GM19467 (cell line): ENCODE results near the gene SPATA31C2.
"Not testable (repeated sequence)": the region's sequence is repeated elsewhere in the genome, so short reads cannot be mapped to it uniquely, and the experiment has no call there.

Source experiments
- ATAC-seq: cut with Tn5 transposase; IDR thresholded peaks from one replicate; pipeline ENCODE4 v1.9.1; 2021; ENCODE audit warnings: mild to moderate bottlenecking, moderate library complexity; ENCODE audit not compliant: unreplicated experiment

SPATA31C2 gene

DNA sequence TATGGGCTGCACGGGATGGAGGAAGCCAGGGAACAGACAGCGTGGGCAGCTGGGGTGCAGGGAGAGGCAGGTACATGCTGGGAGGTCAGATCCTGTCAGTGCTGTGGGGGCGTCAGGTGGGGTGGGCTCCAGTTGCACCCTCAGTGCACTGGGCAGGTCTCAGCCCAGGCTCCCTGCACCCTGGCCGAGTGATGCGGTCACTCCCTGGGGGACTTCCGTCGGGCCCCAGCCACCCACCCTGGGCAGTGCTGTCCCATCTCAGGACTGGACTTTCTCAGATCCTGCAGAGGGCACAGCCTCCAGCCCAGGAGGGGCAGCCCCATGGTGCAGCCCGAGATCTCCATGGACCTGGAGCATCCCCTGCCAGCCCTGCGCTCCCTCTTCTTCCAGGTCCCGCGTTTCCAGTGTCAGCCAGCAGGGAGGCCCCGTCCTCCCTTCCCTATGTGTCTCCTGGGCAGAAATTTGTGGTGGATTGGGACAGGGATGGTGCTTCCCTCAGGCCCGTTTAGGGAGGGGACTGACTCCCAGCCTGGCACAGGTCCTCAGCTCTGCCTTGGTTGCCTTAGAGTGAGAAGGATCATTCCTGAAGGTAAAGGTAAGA is 10.5 kb downstream of the SPATA31C2 start:
- ATAC-seq, result not testable (repeated sequence)

GRCh38 chr9:88123413-88123812 is 14.9 kb downstream of the SPATA31C2 start:
- not testable (repeated sequence) for ATAC-seq

- ATAC-seq, result not testable (repeated sequence)
These were observed 20.2 kb downstream of the SPATA31C2 start for GRCh38 chr9:88118121-88118520.

DNA sequence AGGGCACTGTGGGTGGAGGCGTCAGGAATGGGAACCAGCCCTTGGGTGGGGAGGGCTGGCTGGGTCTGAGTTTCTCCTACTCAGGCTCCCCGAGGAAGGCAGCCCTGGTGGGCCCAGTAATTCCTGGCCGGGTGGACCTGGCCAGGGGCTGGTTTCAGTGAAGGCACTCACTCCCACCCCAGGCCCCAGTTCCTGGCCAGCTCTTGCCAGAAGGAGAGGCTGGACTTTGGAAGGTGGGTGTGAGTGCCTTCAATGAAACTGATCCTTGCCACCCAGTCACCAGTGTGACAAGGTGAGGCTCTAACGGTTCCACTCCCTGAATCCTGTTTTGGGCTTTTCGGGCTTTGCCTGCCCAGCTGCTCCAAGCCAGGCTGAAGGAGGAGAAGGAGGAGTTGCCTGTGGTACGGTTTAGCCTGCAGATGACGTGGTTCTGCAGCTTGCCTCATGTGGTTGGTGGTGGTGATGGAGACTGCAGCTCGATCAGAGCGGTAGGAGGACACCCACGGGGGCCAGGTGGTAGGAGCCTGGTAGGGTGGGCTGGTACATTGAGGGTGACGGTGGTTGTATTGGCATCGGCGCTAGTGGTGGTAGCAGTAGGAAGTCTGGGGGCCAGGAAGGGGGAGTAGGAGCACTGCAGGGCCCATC is 23.2 kb downstream of the SPATA31C2 start:
- ATAC-seq, result not testable (repeated sequence)

DNA sequence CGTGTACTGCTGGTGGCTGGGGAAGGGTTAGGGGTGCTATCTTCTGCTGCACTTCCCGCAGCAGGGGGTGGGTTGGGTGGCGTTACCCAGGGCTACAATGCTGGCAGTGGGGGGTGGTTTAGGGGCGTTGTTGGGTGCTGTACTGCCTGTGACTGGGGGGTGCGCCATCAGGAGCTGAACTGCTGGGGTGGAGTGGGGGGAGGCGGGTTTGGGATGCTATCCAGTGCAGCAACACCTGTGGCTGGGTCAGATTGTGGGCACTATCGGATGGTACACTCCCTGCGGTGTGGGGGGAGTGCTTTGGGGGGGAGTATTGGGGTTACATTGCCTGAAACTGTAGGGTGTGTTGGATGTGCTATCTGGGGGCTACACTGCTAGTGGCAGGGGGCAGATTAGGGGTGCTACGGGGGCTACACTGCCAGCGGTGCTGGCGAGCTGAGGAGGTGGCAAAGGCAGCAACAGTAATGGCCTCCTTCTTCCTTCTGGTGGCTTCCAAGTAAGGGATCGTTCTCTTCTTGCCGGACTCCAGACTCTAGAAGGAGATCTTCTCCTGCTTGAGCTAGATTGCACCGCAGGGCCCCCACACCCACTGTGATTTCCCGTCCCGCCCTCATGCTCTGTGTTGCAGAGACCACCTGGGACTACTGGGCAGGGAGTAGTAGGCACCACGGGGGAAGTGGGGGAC is 23.9 kb downstream of the SPATA31C2 start:
- ATAC-seq, result not testable (repeated sequence)

GRCh38 chr9:88113156-88114130 is 24.8 kb downstream of the SPATA31C2 start:
- not testable (repeated sequence) for ATAC-seq

GRCh38 chr9:88110026-88110425 is 28.2 kb downstream of the SPATA31C2 start:
- ATAC-seq, result no peak

DNA sequence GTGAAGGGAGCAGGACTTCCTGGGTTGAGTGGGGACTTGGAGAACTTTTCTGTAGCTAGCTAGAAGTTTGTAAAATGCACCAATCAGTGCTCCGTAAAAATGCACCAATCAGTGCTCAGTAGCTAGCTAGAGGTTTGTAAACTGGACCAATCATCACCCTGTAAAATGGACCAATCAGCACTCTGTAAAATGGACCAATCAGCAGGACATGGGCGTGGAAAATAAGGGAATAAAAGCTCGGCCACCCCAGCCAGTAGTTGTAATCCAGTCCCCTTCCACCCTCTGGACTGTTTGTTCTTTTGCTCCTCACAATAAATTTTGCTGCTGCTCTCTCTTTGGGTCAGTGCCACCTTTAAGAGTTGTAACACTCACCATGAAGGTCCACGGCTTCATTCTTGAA is 29.5 kb downstream of the SPATA31C2 start:
- no peak for ATAC-seq

GRCh38 chr9:88106492-88106891 is 31.8 kb downstream of the SPATA31C2 start:
- no peak for ATAC-seq

DNA sequence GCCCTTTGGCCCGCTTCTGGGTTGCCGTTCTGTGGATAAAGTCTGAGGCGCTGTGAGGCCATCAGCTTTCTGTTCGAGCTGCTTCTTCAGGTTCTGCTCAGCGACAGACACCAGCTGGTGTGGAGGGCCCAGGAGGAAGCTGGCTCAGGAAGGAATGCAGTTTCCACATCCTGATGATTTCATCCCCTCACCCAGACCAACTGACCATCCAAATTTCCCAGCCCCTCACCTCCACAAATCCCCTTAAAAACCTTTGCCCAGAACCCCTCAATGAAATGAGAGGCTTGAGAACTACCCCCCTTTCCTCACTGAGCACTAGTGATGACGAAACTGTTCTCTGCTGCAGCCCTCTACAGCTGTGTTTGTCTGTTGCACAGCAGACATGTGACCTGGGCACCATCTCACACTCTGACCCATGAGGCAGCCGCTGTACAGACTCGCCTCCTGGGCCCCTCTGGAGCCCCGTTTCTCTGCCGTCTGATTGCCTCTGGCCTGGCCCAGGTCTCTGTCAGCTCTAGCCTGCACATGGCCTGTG is 45.4 kb downstream of the SPATA31C2 start:
- no peak for ATAC-seq

DNA sequence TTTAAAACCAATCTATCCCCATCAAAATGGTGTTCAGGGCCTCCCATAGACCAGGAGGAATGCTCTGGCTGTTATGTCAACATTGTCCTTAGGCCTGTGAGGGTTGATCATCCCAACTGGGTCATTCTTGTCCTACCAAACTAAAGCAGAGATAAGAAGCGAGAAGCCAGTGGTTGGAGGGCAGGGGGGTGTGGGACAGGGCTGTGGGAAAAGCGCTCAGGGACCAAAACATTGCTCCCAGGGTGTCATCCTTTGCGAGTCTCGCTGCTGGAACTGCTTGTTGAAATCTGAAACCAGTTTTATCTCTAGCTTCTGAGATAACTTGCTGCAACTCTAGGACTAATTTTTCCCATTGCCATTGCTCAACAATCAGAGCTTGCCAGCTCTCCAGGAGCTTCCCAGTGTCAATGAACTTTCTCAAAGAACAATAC is 48.1 kb downstream of the SPATA31C2 start:
- ATAC-seq, result no peak

- ATAC-seq, result no peak
These were observed 50.4 kb downstream of the SPATA31C2 start for GRCh38 chr9:88087906-88088305.

DNA sequence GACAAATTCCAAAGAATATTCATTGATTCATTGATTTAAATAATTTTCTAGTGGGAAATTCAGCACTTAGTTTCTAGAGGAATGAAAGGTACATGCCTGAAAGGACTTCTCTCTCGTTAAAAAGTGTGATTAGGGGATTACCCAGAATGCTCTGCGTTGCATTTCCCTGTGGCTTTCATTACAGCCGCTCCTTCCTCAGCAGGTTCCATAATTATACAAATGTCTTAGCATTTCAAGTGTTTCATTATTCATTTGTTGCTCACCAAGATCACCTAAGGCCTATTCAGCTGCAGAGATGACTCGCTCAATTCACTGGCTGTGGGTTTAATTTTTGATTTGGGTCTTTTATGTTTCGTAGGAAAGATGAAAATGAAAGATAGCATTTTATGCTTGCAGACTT is 52.8 kb downstream of the SPATA31C2 start:
- no peak for ATAC-seq

GRCh38 chr9:88084357-88085183 is 53.7 kb downstream of the SPATA31C2 start:
- ATAC-seq, result no peak
